GM18520 (cell line): ENCODE measurements around the gene OR10G6.
"Not testable (repeated sequence)": the region's sequence is repeated elsewhere in the genome, so short reads cannot be mapped to it uniquely, and the experiment has no call there.

Source experiments
- ATAC-seq: cut with Tn5 transposase; IDR thresholded peaks from one replicate; pipeline ENCODE4 v1.9.1; 2021; ENCODE audit not compliant: unreplicated experiment

The OR10G6 gene, protein sequence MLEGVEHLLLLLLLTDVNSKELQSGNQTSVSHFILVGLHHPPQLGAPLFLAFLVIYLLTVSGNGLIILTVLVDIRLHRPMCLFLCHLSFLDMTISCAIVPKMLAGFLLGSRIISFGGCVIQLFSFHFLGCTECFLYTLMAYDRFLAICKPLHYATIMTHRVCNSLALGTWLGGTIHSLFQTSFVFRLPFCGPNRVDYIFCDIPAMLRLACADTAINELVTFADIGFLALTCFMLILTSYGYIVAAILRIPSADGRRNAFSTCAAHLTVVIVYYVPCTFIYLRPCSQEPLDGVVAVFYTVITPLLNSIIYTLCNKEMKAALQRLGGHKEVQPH

DNA sequence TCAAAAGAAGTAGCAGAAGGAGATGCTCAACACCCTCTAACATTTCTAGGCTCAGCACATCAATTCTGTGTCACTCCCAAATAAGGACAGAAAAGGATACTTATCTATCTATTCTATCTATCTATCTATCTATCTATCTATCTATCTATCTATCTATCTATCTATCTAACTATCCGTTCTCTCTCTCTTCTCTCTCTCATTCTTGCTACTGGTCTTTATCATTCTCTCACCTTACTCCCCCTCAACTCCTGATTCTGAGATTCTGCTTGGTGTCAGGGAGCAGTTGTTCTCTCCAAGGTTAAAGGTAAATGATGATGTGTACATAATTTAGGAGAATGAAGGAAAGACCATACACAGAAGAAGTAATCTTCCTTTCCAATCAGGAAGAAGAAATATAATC is at the start of gene OR10G6:
OR10G6 (minus strand) TSS at position 43 of the 400 bp plus-strand sequence; CDS start at position 43, 0 bp downstream.
- ATAC-seq, result no peak

DNA sequence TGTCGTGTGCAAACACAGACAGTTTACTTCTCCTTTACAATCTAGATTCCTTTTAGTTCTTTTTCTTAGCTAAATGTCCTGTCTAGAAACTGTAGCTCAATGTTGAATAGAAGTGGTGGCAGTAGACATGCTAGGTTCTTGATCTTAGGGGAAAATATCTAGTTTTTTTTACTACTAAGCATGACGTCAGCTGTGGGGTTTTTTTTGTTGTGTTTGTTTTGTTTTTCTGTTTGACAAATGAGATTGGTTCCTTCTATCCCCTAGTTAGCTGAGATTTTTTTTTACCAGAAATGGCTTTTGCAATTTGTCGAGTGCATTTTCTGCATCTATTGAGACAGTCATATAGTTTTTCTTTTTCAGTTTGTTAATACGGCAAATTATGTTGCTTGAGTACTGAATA is 48.5 kb upstream of the OR10G6 start:
- ATAC-seq, result no peak

DNA sequence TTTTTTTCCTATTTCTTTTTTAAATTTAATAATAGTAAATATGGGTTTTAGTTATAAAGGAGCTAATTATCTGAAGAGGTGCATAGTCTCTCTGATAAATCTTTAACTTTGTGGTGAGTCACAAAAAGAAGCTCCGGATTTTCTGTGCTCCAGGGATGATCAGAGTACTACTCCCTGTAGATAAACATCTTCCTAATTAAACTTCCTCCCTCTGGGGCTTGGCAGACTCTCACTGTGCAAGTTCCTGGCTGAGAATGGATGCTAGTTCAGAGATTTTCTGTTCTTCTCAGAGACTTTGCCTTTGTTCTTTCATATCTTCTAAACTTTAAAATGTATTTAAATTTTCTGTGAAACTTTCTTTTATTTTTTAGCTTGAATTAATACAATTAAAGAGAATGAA is 46.3 kb upstream of the OR10G6 start, which contains the start of gene OR10G7:
OR10G7 (minus strand) TSS at position 72 of the 400 bp plus-strand sequence. CDS start 2,324 bp downstream, outside the sequence.
- no peak for ATAC-seq

DNA sequence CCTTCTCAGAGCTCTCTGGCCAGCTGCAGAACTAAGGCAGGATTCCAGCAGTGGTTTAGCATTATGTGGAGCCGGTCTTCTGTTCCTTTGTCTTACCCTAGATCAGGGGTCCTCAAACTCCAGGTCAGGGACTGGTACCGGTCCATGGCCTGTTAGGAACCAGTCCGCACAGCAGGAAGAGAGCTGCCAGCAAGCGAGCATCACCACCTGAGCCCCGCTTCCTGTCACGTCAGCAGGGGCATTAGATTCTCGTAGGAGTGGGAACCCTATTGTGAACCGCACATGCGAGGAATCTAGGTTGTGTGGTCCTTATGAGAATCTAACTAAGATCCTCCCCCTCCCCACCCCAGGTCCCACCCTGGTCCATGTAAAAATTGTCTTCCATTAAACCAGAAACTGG is 44.6 kb upstream of the OR10G6 start:
- no peak for ATAC-seq

DNA sequence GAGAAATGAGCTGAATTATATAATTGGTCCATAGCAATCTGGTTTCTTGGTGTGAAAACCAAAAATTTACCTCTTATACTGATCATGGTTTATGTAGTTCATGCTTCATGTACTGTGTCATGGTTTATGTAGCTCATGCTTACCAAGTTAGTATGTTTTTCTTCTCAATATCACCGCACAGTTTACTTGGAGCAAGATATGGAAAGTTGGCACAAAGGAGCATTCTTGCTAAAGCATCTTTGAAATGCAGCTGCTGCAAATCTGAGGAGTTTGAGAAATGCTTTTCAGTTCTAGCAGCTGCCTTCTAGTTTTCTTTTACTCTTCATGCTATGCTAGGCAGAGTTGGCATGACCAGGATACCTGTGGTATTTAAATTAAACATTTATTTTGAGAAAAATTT is 41.7 kb upstream of the OR10G6 start:
- ATAC-seq, result no peak

DNA sequence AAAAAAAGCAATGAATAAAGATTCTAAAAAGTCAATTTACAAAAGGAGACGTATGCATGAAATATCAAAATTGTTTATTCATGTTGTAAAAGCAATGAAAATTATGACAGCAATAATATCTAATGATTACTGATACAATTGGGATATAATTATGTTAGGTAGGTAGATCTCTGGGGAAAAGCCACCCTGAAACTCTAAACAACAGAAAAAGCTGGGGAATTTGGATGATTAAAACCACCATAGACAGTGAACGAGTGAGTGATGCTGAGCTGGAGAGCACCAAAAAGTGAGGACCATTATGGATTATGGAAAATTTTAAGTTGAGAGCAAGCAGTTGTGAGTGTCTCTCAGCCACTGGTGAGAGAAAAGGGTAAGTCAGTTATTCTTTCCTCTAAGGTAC is 31.5 kb upstream of the OR10G6 start, which contains the start of gene OR10G8:
OR10G8 (plus strand) TSS at position 301 of the 400 bp plus-strand sequence. CDS start 2,825 bp downstream, outside the sequence.
- ATAC-seq, result no peak

DNA sequence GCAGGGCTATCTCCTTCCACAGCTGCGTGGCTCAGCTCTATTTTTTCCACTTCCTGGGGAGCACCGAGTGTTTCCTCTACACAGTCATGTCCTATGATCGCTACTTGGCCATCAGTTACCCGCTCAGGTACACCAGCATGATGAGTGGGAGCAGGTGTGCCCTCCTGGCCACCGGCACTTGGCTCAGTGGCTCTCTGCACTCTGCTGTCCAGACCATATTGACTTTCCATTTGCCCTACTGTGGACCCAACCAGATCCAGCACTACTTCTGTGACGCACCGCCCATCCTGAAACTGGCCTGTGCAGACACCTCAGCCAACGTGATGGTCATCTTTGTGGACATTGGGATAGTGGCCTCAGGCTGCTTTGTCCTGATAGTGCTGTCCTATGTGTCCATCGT is 20.9 kb upstream of the OR10G6 start:
- ATAC-seq, result not testable (repeated sequence)

DNA sequence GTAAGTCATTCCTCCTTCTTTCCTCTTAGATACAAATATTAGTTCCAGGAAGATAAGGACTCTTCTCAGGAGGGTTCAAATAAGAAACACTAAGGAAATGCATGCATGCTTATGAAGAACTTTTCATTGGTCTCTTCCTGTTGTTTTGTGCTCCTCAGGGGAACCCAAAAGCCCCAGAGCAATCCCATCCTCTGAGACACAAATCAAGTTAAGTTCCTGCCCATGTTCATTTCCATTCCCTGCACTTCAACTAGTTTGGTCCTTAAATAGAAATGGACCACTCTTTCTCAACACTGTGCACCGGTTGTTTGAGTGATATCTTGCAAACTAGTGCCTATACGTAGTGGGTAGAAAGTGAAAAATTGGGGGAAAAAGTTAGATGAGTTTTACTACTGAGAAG is 17.7 kb upstream of the OR10G6 start, which contains the start of gene OR10G4:
OR10G4 (plus strand) TSS at position 301 of the 400 bp plus-strand sequence. CDS start 2,578 bp downstream, outside the sequence.
- ATAC-seq, result no peak

DNA sequence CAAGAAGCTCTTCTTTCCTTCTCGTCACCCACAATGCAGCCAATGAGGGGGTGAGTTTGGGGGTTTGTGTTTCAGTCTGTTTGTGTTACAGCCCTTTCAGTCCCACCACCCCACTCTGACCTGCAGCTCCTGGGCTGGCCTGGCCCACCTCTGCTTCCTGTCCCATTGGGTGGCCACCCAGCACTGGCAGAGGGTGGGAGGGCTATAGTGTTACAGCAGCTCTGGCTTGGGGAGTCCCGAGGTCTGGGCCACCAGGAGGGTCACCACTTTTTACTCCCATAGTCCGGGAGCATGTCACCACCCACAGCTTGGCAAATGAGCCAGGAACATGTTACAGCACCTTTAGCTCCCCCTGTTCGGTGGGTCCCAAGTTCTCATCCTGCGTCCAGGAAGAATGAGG is 15.7 kb downstream of the OR10G6 start:
- ATAC-seq, result no peak

DNA sequence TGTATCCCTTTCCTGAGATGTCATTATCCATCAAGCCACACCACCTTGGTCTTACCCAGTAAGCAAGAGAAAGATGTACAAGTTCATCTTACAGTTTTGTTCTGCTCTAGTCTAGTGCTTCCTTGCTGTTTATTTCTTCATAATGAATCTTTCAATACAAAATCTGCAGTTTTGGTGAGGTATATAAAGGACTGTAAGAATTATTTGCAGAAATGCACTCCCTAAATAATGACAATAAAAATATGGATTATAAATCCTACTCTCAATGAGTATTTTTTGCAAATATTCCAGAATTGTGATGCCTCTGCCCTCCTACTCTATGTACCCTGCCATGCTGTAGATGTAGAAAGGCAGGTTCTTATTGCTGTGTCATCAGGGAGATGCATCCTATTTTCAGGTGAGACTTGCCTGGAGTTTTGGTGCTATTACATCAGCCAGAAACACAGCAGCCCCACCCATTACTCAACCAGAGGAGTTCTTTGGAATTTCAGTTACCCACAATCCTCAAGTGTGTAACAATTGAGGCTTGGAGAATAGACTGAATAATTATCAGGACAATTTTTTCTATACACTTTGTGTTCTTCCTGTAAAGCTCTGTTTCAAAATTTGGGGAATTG is 17.1 kb downstream of the OR10G6 start, which contains the start of gene OR10S1:
OR10S1 (minus strand) TSS at position 51 of the 617 bp plus-strand sequence. CDS start 117 bp downstream, outside the sequence.
- ATAC-seq, result no peak

DNA sequence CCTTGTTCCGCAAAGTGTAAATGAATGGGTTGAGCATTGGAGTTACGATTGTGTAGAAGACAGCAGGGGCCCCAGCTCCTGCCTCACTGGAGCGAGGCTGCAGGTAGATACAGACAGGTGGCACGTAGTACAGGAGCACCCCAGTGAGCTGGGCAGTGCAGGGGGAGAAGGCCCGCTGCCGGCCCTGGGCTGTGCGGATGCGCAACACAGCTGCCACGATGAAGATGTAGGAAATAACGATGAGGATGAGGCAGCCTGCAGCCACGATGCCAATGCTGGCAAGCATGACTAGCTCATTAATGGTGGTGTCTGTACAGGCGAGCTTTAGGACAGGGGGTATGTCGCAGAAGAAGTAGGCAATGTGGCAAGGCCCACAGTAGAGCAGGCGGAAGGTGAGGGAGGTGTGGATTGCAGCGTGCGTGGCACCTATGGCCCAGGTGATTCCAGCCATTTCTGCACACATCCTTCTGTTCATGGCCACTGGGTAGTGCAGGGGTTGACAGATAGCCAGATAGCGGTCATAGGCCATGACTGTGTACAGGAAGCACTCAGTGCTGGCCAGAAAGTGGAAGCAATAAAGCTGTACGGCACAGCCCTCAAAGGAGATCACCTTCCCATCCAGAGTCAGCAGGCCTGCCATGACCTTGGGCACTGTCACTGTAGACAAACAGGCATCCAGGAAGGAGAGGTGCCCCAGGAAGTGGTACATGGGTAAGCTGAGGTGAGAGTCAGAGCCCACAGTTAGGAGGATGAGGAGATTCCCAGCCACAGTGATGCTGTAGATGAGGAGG is 18.0 kb downstream of the OR10G6 start:
- no peak for ATAC-seq

DNA sequence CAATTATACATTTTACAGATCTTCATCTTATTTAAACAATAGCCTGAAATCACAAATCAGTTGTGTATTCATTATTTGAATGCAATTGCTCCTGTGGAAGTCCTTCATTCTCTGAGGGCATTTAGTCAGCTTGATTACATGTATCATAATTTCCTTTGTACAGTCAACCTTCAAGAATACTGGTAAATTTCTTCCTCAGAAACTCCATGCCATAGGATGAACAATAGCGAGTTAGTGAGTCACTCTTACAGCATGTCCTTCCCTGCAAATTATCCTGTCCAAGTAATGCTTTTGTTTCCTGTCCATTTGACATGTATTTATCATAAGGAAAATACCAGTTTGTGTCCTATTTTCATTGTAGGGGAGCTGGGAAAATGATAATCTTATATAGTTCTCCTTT is 21.1 kb downstream of the OR10G6 start:
- no peak for ATAC-seq

DNA sequence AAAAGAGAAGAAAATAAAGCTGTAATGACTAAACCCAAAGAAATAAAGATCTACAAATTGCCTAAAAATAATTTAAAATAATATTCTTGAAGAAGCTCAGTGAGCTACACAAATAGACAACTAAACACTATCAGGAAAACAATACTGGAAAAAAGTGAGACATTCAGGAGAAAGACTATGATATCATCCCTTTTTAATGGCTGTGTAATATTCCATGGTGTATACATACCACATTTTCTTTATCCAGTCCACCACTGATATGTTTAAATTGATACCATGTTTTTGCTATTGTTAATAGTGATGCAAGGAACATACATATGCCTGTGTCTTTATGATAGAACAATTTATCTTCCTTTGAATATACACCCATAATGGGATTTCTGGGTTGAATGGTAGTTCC is 38.2 kb downstream of the OR10G6 start:
- no peak for ATAC-seq

DNA sequence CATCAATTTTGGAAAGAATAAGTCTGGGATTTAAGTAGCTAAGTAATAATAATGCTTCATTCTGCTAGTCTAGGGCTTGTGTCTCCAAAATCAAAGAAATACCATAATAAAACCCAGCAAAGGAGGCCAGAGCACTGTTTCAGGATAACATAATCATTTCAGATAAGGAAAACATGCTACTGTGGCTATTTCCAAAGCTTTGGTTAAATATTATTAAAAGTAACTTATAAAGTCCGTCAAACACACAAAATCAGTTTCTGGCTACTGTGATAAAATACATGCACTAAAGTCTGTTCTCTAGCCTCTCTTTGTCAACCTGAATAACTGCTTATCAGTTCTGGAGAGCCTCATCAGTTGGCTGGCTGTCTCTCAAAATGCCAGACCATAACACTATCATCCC is 49.8 kb downstream of the OR10G6 start:
- ATAC-seq, result no peak
